Dedifferentiated amniotic fluid mesenchymal stem cell (primary cell): ENCODE data around the gene DCAF7.

ENCODE experiments used
- DNase-seq: peaks from one replicate; pipeline ENCODE4 v3.0.0-alpha.2; 2016; ENCODE audit errors: extremely low spot score

DCAF7 gene

DNA sequence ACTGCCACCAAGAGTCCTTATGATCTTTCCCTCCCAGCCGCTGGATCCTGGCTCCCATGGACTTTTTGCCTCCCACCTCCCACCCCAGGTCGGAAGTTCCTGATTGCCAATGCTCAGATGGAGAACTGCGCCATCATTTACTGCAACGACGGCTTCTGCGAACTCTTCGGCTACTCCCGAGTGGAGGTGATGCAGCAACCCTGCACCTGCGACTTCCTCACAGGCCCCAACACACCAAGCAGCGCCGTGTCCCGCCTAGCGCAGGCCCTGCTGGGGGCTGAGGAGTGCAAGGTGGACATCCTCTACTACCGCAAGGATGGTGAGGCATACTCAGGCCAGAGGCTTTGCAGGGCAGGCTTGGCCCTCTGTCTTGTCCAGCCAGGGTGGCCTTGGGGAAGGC lies 26.2 kb upstream of the DCAF7 start:
- DNase-seq: no peak

DNA sequence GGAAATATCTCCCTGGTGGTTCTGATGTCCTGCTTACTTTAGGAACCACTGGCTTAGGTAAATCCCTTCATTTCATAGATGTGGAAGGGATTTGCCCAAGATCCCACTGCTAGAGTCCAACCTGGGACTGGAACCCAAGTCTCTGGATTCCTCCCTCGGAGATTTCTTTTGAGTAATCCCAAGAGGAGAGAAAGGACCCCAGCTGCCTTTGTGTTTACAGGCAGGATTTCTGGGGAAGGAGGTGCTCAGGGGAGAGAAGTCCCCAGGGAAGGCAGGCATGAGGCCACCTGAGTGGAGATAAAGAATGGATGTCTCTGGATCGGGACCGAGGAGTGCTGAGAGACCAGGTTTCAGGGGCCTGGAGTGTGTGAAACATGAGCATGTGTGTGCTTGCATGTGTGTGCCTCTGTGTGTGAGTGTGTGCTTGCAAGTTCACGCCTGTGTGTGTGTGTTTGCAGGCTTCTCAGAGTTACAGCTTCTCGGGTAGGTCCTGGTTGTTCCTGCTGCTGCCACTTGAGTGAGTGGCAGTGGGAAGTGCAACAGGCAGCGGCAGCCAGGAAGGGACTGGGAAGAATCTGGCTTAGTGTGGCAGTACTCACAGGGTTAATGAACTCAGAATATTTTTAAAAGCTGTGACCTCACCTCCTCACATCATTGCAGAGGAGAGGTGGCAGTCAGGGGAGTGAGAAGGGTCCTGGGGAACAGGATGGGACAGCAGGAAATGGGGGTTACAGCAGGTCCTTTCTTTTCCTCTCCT lies 24.9 kb upstream of the DCAF7 start:
- DNase-seq: no peak

DNA sequence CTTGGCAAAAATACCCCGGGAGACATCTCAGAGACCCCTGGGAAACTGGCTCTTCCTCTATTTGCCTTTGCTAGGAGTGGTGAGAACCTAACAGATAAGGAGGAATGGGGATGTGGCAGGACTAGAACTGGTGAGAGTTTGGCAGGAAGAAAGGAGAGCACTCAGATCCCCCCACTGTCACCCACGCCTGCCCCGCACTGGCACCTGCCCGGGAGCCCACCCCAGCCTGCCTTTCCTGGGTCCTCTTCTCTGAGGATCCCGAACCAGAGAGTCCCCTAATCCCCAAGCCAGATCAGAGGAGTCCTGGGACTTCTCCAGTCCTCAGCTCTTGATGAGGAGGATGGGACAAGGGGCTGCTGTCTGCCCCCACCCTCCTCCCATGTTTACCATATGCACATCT lies 23.4 kb upstream of the DCAF7 start:
- DNase-seq: no peak

DNA sequence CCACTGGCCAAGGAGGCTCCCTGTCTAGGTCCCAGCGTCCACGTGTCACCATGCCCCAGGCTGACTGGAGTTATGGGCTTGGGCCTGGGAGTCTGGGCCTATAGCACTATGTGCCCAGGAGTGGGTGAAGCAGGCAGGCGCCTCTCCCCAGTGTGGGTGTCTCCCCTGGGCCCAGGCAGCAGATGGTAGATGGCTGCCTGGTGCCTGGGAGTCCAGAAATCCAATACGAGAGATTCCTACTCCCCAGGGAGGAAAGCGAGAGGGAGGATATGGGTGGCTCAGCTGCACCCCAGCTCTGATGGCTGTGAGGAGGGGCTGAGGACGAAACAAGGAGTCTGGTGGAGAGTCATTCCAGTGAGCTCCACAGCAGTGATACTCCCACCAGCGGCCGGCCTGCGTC lies 22.1 kb upstream of the DCAF7 start:
- DNase-seq: no peak

DNA sequence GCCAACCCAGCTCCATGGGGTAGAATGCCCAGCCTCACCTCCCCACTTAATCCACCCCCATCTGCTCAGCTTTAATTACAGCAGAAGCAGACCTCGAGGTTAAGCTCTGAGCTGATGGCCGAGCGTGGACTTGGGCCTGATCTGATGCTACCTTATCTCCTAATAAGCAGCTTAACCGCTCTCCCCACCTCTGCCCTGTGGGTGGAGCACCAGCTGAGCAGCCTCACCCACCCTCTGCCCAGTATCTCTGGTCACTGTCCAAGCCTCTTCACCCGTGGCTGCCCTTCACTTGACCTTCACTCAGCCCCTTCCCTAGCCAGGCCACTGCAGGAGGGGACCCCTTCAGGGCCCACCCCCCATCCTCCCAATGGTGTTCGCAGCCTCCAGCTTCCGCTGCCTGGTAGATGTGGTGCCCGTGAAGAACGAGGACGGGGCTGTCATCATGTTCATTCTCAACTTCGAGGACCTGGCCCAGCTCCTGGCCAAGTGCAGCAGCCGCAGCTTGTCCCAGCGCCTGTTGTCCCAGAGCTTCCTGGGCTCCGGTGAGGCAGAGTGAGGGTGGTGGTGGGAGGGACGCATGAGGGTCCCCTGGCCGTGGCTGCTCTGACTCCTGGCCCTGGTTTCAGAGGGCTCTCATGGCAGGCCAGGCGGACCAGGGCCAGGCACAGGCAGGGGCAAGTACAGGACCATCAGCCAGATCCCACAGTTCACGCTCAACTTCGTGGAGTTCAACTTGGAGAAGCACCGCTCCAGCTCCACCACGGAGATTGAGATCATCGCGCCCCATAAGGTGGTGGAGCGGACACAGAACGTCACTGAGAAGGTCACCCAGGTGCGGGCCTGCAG lies 20.3 kb upstream of the DCAF7 start:
- no peak for DNase-seq

DNA sequence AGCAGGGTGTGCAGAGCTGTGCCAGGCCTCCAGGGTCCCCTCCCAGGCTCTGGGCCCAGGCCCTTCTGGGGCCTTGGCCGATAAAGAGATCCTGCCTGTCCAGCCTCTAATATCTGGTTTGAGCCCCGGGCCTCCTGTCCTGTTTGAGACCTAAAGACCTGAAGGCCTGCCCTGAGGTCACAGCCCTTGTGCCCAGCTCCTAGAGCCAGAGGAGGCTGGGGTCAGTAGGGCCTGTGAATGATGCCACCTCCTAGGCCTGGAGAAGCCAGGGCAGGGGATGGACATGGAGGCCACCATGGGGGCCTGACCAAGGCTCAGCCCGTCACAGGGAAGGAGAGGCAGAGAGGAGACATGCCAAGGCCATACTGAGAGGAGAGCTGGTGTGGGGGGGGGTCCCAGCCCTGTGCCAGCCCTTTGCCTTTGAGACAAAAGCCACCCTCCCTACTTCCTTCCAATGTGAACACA lies 19.7 kb upstream of the DCAF7 start:
- no peak for DNase-seq

DNA sequence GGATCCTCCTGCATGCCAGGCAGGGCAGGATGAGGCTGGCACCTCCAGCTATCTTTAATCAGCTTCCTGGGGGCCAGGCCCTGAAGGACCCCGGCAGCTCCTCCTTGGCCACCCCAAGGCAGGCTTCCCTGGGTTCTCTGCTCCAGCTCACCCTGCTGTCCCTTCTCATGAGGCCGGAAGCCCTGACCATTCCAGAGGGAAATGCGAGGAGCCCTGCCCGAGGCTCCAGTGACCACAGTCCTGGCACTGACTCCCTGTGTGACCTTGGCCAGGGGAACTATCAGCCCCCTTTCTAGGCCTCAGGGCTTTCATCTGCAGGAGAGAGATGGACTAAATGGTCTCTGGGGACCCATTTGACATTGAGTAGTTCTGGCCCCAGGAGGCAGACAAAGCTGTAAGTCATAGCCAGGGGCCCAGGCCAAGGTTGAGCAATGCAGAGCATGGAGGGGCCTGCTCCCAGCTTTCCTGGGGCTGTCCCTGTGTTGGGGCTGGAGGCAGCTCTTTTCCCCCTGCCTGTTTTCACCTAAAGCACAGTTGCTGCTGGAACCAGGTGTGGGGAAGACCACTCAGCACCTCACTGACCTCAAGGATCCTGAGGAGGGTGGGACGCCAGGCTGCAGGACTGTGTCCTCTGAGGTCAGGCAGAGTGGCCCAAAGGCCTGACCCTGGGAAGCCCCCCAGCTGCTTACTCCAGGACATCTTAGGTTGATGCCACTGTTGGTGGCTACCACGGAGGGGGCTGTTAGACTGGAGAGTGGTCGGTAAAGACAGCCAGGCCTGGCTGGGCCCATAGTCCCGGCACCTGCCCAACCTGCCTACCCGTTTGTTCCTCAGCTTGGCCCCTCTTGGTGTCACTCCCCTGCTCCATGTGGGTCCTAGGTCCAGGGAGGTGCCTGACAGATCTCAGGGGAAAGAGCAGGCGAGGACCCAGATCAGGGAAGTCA lies 19.0 kb upstream of the DCAF7 start:
- no peak for DNase-seq

GRCh38 chr17:63533433-63534077 lies 16.7 kb upstream of the DCAF7 start:
- DNase-seq: no peak

DNA sequence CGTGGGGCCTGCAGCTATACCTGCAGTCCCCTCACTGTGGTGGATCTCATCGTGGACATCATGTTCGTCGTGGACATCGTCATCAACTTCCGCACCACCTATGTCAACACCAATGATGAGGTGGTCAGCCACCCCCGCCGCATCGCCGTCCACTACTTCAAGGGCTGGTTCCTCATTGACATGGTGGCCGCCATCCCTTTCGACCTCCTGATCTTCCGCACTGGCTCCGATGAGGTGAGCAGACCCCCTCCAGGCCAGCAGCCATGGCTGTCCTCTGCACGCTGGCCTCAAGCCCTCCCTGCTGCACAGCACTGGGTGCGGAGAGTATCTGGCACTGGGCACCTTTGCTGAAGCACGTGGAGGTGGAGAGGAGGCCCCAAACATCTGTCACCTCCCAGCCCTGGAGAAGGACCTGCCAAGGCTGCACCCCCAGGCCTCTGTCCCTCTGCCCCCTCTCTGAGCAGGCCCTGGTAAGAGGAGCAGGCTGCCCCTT lies 16.2 kb upstream of the DCAF7 start:
- DNase-seq: no peak

DNA sequence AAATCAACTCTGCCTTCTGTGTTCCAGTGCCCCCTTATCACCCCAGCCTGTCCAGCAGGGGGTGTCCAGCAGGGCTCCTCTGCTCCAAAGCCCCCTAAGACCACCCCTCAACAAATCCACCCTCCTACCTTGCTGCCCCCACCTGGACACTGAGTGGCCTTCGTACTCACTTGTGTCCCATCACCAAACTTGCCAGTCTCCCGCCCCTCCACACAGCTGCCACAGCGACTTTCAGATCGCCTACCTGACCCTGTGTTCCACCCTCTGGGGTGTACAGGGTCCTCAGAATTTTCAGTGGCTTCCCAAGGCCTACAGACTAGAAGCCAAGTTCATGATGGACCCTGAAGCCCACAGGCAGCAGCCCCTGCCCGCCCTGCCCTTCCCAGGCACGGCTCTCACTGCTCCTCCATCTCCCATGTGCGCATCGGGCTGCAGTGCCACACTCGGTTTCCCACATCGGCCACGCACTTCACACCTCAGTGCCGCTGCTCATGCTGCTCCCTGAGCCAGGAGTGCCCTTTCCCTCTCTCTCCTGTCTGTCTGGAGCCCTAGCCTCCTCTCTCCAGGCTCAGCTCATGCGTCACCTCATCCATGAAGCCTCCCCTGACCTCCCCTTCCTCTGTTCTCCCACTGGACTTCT lies 15.3 kb upstream of the DCAF7 start:
- DNase-seq: no peak

DNA sequence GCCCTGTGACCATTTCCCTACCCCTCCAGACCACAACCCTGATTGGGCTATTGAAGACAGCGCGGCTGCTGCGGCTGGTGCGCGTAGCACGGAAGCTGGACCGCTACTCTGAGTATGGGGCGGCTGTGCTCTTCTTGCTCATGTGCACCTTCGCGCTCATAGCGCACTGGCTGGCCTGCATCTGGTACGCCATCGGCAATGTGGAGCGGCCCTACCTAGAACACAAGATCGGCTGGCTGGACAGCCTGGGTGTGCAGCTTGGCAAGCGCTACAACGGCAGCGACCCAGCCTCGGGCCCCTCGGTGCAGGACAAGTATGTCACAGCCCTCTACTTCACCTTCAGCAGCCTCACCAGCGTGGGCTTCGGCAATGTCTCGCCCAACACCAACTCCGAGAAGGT lies 14.6 kb upstream of the DCAF7 start:
- no peak for DNase-seq

DNA sequence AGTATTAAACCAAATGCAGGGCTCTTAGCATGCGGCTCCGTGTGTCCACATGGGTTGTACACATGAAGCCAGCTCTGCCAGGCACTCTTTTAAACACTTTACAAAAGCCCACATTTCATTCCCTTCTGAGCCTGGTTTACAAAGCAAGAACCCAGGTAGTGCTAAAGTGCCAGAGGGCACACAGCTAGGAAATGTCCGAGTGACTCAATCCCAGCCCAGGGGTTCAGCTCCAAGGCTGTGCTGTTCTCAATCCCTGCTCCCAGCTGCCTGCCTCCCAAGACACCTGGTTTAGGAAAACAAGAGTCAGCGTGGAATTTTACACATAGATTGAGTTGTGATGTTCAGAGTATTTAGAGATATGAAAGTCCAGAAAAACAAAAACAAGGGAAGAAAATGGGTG lies 13.3 kb upstream of the DCAF7 start:
- no peak for DNase-seq

DNA sequence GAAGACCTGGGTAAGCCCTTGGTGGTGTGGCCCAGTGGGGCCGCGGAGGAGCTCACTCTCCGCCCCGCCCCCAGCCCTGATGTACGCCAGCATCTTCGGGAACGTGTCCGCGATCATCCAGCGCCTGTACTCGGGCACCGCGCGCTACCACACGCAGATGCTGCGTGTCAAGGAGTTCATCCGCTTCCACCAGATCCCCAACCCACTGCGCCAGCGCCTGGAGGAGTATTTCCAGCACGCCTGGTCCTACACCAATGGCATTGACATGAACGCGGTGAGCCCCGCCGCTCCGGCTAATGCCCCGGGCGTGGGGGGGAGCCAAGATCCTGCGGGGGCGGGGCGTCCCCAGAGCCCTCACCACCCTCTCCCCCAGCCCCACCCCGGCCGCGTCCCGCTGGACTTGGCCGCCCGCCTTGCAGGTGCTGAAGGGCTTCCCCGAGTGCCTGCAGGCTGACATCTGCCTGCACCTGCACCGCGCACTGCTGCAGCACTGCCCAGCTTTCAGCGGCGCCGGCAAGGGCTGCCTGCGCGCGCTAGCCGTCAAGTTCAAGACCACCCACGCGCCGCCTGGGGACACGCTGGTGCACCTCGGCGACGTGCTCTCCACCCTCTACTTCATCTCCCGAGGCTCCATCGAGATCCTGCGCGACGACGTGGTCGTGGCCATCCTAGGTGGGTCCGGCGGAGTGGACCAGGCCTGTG lies 12.1 kb upstream of the DCAF7 start:
- DNase-seq: no peak

DNA sequence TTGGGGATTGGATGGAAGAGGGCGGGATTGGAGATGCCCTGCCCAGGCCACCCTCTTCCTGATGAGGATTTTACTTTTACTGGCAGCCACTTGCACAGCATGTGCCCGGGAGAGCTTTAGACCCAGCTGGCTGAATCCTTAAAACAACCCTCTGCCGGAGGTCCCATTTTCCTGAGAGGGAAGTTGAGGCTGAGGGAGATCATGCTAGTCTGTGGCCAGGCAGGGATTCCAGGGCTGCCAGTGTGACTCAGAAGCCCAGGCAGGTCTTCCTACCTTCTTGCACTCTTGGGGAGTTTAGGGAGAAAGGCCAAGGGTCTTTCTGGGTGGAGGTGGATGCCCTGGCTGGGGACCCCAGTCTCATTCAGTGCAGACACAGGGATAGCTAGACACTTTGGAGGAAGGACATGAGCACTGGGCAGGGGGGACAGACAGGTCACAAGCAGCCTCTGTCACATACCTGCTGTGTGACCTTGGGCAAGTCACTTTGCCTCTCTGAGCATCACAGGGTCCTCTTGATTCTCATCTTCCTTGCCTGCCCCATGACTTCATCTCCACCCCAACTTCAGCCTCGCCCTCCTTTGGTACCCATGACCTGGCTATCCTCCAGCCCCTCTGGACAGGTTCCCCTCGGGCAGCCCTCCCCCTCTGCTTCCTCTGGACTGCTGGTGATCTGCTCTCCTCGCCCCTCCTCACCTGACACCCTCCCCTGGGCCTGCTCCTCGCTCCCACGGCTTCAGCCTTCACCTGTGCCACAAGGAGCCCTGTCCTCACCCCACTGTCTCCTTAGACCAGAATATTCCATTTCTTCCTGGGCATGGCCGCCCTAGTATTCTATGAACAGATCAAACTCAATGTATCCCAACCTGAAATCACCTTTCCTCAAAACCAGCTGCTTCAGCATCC lies 11.3 kb upstream of the DCAF7 start:
- DNase-seq: no peak

- no peak for DNase-seq
Observed at GRCh38 chr17:63540590-63540989, 9.7 kb upstream of the DCAF7 start.

- no peak for DNase-seq
Observed at GRCh38 chr17:63542218-63542545, 8.1 kb upstream of the DCAF7 start.

DNA sequence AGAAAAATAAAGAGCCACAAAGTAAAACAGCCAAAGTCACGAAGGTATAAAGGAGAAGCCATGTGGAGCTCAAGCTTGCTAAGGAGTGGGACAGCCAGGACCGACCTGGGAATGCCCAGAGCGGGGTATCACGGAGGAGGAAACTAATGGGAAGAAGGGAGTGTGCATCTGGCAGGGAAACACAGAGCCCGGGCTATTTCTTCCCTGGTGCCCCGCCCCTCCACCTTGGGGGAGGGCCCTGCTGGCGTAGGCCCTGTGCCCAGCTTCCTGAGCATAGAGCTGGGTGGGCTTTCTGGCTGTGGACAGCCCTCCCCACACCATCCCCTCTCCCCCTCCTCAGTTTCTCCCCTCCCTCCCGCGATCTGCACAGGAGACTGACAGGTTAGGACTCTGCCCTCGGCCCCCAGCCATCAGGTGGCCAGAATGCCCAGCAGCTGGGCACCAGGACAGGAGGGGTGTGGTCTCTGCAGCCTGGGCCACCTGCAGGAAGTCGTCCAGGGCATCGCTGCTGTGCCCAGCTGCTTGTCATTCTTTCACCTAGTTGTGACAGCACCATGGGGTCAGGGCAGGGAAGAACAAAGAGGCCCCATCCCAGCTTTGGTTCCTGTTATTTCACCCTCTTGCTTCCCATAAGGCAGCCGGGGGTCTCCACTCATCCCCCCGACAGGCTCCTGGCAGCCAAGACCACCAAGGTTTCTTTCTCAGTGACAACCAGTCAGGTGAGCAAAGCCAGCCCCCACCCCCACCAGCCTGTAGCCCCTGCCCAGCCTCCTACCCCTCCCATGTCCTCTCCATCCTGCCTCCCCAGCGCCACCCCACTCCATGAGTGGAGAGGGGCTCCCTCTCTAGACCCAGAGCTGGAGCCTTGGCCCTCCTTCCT lies 7.1 kb upstream of the DCAF7 start:
- no peak for DNase-seq

- no peak for DNase-seq
Observed at GRCh38 chr17:63543822-63544420, 6.4 kb upstream of the DCAF7 start.
